SU-DHL-6 (cell line): ENCODE results near the gene CNOT4.

Experiments
- EZH2phosphoT487 ChIP-seq: fragments of 200-600 bp; sonication (generic), shearing (Covaris generic); conservative IDR thresholded peaks from 2 replicates; pipeline ENCODE4 v1.6.1; 2018; ENCODE audit warnings: mild to moderate bottlenecking, antibody characterized with exemption, low read length, moderate library complexity, mixed read lengths
- TF ChIP-seq, protein P1 (sequence below): fragments of 200-600 bp; sonication (generic); IDR thresholded peaks from one replicate; pipeline ENCODE4 v1.5.1; 2017; ENCODE audit warnings: antibody characterized with exemption, mild to moderate bottlenecking, low read length, moderate library complexity; ENCODE audit not compliant: insufficient read depth, poor library complexity, severe bottlenecking

DNA sequence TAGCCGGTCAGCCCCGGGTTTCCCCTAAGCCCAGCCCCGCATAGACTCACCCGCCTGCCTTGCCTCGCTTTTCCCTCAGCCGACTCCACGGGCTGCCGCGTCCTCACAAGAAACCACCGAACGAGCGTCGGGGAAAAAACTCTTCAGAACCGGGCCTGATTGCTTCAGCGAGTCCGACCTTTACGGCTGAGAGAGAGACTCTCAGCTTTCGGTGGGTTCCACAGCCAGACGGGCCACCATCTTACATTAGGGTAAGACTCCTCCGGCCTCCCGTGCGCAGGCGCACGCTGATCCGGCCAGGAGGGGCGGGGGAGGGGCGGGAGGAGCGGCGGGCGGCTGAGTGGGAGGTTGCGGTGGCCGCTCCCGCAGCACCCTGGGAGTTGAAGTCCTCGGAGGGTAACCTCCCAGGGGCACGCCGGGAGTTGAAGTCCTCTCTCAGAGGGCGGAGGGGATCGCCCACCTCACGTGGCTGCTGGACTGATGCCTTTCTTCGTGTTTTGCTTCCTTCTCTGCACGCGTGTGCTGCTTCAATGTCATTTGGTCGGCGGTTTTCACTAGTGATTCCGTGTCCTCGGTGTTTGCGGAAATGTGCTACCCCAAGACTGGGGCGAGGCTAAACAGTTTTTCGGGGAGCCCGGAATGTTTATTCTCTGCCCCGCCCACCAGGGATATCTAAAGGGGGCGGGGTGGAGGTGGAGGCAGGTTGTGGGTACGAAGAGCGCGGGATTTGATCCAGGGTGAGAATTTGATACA, at the start of gene CNOT4:
- TF ChIP-seq, protein P1, sequence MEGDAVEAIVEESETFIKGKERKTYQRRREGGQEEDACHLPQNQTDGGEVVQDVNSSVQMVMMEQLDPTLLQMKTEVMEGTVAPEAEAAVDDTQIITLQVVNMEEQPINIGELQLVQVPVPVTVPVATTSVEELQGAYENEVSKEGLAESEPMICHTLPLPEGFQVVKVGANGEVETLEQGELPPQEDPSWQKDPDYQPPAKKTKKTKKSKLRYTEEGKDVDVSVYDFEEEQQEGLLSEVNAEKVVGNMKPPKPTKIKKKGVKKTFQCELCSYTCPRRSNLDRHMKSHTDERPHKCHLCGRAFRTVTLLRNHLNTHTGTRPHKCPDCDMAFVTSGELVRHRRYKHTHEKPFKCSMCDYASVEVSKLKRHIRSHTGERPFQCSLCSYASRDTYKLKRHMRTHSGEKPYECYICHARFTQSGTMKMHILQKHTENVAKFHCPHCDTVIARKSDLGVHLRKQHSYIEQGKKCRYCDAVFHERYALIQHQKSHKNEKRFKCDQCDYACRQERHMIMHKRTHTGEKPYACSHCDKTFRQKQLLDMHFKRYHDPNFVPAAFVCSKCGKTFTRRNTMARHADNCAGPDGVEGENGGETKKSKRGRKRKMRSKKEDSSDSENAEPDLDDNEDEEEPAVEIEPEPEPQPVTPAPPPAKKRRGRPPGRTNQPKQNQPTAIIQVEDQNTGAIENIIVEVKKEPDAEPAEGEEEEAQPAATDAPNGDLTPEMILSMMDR: no peak
- no peak for TF ChIP-seq EZH2phosphoT487
